ENCODE measurements around the gene IGF1R. TPM values are rescaled to one million over a fixed set of nuclear protein-coding genes. Genes with fewer than 3 reads are reported as not detected.

The IGF1R gene
- total and polyA plus RNA-seq, 2 experiments from 2014 or later, result 10.8 to 42.9 TPM

DNA sequence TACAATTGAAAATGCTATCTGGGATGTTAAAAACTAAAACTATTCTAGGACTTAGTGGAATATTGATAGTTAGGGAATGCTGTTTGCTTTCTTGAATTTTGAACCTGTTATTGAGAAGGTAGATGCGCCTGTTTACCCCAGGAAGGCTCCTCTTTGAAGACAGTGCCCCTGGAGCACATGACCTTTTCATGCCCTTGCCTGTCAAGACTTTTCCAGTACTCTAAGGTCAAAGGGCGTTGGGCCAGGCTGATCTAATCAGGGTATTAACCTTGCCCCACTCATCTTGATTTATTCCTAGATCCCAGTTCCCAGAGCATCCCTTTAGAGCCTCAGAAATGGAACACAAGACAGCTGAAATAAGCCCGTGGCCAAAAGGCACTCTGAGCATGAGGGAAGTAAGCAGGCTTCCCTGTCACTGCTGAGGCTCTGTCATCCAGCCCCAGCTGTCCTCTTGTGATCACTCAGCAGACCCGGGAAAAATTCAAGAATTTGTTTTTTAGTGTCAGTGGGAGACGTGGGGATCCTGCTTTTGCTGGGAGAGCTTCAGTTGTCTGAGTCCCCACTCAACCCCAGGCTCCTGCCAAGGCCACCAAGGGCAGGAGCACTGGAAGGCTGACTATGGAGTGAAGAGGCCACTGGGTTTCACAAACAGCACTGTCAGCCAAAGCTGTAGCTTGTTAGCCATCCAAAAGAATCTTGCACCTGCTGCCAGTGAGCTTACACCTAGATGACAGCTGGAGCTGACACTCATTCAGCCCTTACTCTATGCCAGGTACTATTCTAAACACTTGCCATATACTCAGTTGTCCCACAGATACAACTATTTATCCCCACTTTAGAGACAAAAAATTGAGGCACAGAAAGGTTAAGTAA is 190.3 kb downstream of the IGF1R start:
- no peak overlapping the region for H3K4me2 ChIP-seq
- no peaks in the 10 kb centered on the region for H3K36me3 ChIP-seq (replicated peaks; ENCODE audit: insufficient read depth, low read depth)
- TF ChIP-seq EZH2 (IDR thresholded peaks at IDR 0.05; ENCODE audit: borderline replicate concordance) (no peak), EZH2phosphoT487 (IDR thresholded peaks at IDR 0.05; ENCODE audit: low read depth, severe bottlenecking, unreplicated experiment) (no peak)
- TF ChIP-seq, protein P1, sequence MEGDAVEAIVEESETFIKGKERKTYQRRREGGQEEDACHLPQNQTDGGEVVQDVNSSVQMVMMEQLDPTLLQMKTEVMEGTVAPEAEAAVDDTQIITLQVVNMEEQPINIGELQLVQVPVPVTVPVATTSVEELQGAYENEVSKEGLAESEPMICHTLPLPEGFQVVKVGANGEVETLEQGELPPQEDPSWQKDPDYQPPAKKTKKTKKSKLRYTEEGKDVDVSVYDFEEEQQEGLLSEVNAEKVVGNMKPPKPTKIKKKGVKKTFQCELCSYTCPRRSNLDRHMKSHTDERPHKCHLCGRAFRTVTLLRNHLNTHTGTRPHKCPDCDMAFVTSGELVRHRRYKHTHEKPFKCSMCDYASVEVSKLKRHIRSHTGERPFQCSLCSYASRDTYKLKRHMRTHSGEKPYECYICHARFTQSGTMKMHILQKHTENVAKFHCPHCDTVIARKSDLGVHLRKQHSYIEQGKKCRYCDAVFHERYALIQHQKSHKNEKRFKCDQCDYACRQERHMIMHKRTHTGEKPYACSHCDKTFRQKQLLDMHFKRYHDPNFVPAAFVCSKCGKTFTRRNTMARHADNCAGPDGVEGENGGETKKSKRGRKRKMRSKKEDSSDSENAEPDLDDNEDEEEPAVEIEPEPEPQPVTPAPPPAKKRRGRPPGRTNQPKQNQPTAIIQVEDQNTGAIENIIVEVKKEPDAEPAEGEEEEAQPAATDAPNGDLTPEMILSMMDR (IDR thresholded peaks at IDR 0.05; ENCODE audit: poor library complexity), result no peak
- H3K9me3 ChIP-seq (ENCODE audit: low read depth), result no peaks in the 10 kb centered on the region
- H4K20me1 ChIP-seq (ENCODE audit: insufficient read depth, poor library complexity, severe bottlenecking), result no peaks in the 10 kb centered on the region
- DNase-seq (ENCODE audit: low spot score), result no peak
- no peak overlapping the region for H3K4me3 ChIP-seq
- 79% methylated on average over 5 of the region's 5 CpGs for WGBS (ENCODE audit: low lambda C conversion rate, missing lambda C conversion rate)
- no peak overlapping the region for H3K27ac ChIP-seq
- H3K79me2 ChIP-seq, result peaks cover 71% of the 10 kb centered on the region
- peaks cover 22% of the 10 kb centered on the region for H3K4me1 ChIP-seq (ENCODE audit: insufficient read depth)
- no peak overlapping the region for H2AFZ ChIP-seq
- no peaks in the 10 kb centered on the region for H3K9me2 ChIP-seq (replicated peaks; ENCODE audit: insufficient read depth)
- H3K27me3 ChIP-seq, result no peaks in the 10 kb centered on the region

DNA sequence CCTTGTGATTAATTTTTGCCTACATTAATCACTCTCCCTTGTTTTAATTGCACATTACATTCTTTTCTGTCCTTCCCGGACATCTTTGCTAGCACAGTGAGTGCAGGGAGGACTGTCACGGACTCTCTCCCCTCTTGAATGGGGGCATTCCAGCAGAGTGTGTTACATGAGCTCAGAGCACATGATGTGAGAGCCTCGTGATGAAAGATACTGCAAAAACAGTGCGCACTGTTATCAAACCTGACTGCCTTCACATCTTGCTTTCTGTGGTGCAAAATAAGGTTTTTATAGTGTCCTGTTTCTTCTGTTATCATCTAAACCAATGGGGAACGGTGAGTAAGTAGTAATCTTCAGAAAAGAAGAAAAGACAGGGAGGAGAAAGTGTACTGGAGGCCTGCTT is 191.7 kb downstream of the IGF1R start:
- no peak overlapping the region for H3K4me2 ChIP-seq
- no peaks in the 10 kb centered on the region for H3K27me3 ChIP-seq
- no peak for DNase-seq (ENCODE audit: low spot score)
- H3K36me3 ChIP-seq (replicated peaks; ENCODE audit: insufficient read depth, low read depth), result no peaks in the 10 kb centered on the region
- H3K9me3 ChIP-seq (ENCODE audit: low read depth), result no peaks in the 10 kb centered on the region
- no peaks in the 10 kb centered on the region for H3K9me2 ChIP-seq (replicated peaks; ENCODE audit: insufficient read depth)
- TF ChIP-seq, protein P1 (IDR thresholded peaks at IDR 0.05; ENCODE audit: poor library complexity), result no peak
- TF ChIP-seq EZH2phosphoT487 (IDR thresholded peaks at IDR 0.05; ENCODE audit: low read depth, severe bottlenecking, unreplicated experiment) (no peak), EZH2 (IDR thresholded peaks at IDR 0.05; ENCODE audit: borderline replicate concordance) (no peak)
- no peak overlapping the region for H3K27ac ChIP-seq
- no peaks in the 10 kb centered on the region for H4K20me1 ChIP-seq (ENCODE audit: insufficient read depth, poor library complexity, severe bottlenecking)
- 78% methylated on average over 5 of the region's 5 CpGs for WGBS (ENCODE audit: low lambda C conversion rate, missing lambda C conversion rate)
- no peak overlapping the region for H3K4me3 ChIP-seq
- peaks cover 60% of the 10 kb centered on the region for H3K79me2 ChIP-seq
- H2AFZ ChIP-seq, result no peak overlapping the region
- peaks cover 34% of the 10 kb centered on the region for H3K4me1 ChIP-seq (ENCODE audit: insufficient read depth)

DNA sequence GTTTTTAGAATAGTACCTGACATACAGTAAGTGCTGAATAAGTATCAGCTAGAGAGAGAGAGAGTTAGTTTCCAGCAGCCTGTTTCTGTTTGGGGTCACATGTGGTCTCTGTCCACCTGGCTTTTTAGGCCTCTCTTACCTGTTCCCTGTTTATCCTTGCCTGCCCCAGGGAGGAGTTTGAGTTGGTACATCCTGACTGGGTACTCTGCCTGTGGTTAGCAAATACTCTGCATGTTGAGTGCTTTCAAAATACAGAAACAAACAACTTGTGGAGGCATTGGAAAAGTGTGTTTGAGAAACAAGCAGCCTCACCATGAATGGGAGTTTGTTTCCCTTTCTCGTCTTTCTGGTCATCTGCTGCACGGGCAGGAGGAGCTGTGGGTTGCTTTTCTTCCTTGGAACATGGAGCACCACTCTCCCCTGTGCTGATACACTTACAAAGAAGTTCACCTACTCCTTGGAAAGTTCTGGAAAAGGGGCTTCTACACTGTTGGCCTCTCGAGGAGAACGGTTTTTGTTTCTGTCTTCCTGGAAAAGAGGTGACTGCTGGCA is 193.2 kb downstream of the IGF1R start:
- Histone ChIP-seq H3K4me1 (ENCODE audit: insufficient read depth) (peaks cover 35% of the 10 kb centered on the region), H2AFZ (no peak overlapping the region), H3K4me2 (no peak overlapping the region), H3K9me2 (replicated peaks; ENCODE audit: insufficient read depth) (no peaks in the 10 kb centered on the region), H4K20me1 (ENCODE audit: insufficient read depth, poor library complexity, severe bottlenecking) (no peaks in the 10 kb centered on the region), H3K36me3 (replicated peaks; ENCODE audit: insufficient read depth, low read depth) (no peaks in the 10 kb centered on the region), H3K79me2 (peaks cover 63% of the 10 kb centered on the region), H3K27me3 (no peaks in the 10 kb centered on the region), H3K4me3 (no peak overlapping the region), H3K9me3 (ENCODE audit: low read depth) (no peaks in the 10 kb centered on the region), H3K27ac (no peak overlapping the region)
- TF ChIP-seq, protein P1 (IDR thresholded peaks at IDR 0.05; ENCODE audit: poor library complexity), result no peak
- WGBS (ENCODE audit: low lambda C conversion rate, missing lambda C conversion rate), result 72% methylated on average over 4 of the region's 4 CpGs
- DNase-seq (ENCODE audit: low spot score), result no peak
